Keratinocyte (primary cell): Measurements from ENCODE around the gene ADGRF5. TPM values are rescaled to one million over a fixed set of nuclear protein-coding genes. Genes with fewer than 3 reads are reported as not detected.
"Not testable (repeated sequence)": the region's sequence is repeated elsewhere in the genome, so short reads cannot be mapped to it uniquely, and the experiment has no call there.

Experiments
- DNase-seq: peaks from one replicate; pipeline ENCODE4 v3.0.0-alpha.2; 2011; ENCODE audit warnings: low read depth, missing footprints, low spot score
- FAIRE-seq: peaks from 2 replicates; lab custom pipeline; 2011; peaks lifted over from hg19 to GRCh38; lab: Jason Lieb, UNC
- H2AFZ ChIP-seq: 2 replicates; pipeline ENCODE4 v1.6.0; 2012; ENCODE audit warnings: low read length, control low read depth, inconsistent platforms; ENCODE audit not compliant: control insufficient read depth
- H3K27ac ChIP-seq: 2 replicates; pipeline ENCODE4 v1.5.1; 2011; ENCODE audit warnings: low read length; ENCODE audit not compliant: control insufficient read depth, insufficient read depth
- H3K27me3 ChIP-seq: 3 replicates; pipeline ENCODE4 v1.6.0; 2011; ENCODE audit warnings: low read length; ENCODE audit not compliant: control insufficient read depth, insufficient read depth; ENCODE audit errors: extremely low read depth
- H3K36me3 ChIP-seq, 2 experiments: 2 replicates in 1 of 2; 3 replicates in 1 of 2; pipeline ENCODE4 v1.5.1; 2011; ENCODE audit warnings: low read length in 2 of 2, mild to moderate bottlenecking in 1 of 2; ENCODE audit not compliant: control insufficient read depth in 2 of 2, insufficient read depth in 2 of 2; ENCODE audit errors: extremely low read depth in 1 of 2
- H3K4me1 ChIP-seq: 3 replicates; pipeline ENCODE4 v1.5.1; 2011; ENCODE audit warnings: low read length; ENCODE audit not compliant: control insufficient read depth, insufficient read depth; ENCODE audit errors: extremely low read depth
- H3K4me2 ChIP-seq: 3 replicates; pipeline ENCODE4 v1.6.0; 2011; ENCODE audit warnings: low read depth, low read length; ENCODE audit not compliant: control insufficient read depth, insufficient read depth; ENCODE audit errors: extremely low read depth
- H3K4me3 ChIP-seq, 3 experiments: fragments of 200-600 bp in 1 of 3; sonication (generic) in 1 of 3; 2 replicates in 2 of 3; 3 replicates in 1 of 3; pipeline ENCODE4 v1.5.1; 2011 to 2016; ENCODE audit warnings: low read length in 3 of 3, mild to moderate bottlenecking in 3 of 3, control low read depth in 2 of 3, inconsistent platforms in 1 of 3, low read depth in 1 of 3, mixed read lengths in 1 of 3, mixed run types in 1 of 3, moderate library complexity in 1 of 3; ENCODE audit not compliant: control insufficient read depth in 2 of 3, insufficient read depth in 2 of 3; ENCODE audit errors: extremely low read depth in 1 of 3
- H3K79me2 ChIP-seq: 2 replicates; pipeline ENCODE4 v1.6.0; 2012; ENCODE audit warnings: low read length; ENCODE audit not compliant: control insufficient read depth, insufficient read depth
- H3K9ac ChIP-seq: 3 replicates; pipeline ENCODE4 v1.6.0; 2011; ENCODE audit warnings: low read length; ENCODE audit not compliant: control insufficient read depth, insufficient read depth; ENCODE audit errors: extremely low read depth
- H3K9me1 ChIP-seq: 3 replicates; pipeline ENCODE4 v1.6.0; 2011; ENCODE audit warnings: low read length; ENCODE audit not compliant: control insufficient read depth, insufficient read depth; ENCODE audit errors: extremely low read depth
- H3K9me3 ChIP-seq: 2 replicates; pipeline ENCODE4 v1.5.1; 2012; ENCODE audit warnings: low read depth, low read length; ENCODE audit not compliant: control insufficient read depth
- H4K20me1 ChIP-seq: 3 replicates; pipeline ENCODE4 v1.6.0; 2011; ENCODE audit warnings: low read length; ENCODE audit not compliant: control insufficient read depth, insufficient read depth; ENCODE audit errors: extremely low read depth
- CTCF ChIP-seq, 3 experiments: IDR thresholded peaks in 1 of 3; conservative IDR thresholded peaks in 1 of 3; optimal IDR thresholded peaks in 1 of 3; 2 replicates in 2 of 3; 3 replicates in 1 of 3; pipeline versions ENCODE3 to v1.5.1; 2011; ENCODE audit warnings: low read length in 3 of 3, mild to moderate bottlenecking in 3 of 3, moderate library complexity in 2 of 3, control low read depth in 1 of 3, inconsistent platforms in 1 of 3; ENCODE audit not compliant: insufficient read depth in 2 of 3; ENCODE audit errors: extremely low read depth in 1 of 3
- EZH2 ChIP-seq: IDR thresholded peaks from one replicate; pipeline ENCODE4 v1.6.1; 2012; ENCODE audit warnings: inconsistent platforms, mild to moderate bottlenecking, low read length, moderate library complexity
- dilution Hi-C: fragments of 300-500 bp; cut with MboI; formaldehyde crosslinking; loops from one replicate; pipeline ENCODE4 v1.7.0; 2020; ENCODE audit warnings: low sequenced_read_pairs; ENCODE audit not compliant: extremely low pct_ligation_motif_present
- polyA plus RNA-seq, 5 experiments: library from polyadenylated mRNA; depleted of rRNA in 3 of 5; stranded (reverse) in 3 of 5; stranded (forward) in 1 of 5; unstranded in 1 of 5; fragments of >200 nt; gene quantifications; 1 replicate in 1 of 5; 2 replicates in 3 of 5; 3 replicates in 1 of 5; pipeline versions ENCODE4 v1.2.1 to v1.2.3, GENCODE V29; 2011 to 2012; ENCODE audit warnings: missing spikeins in 2 of 5, low read depth in 1 of 5, low replicate concordance in 1 of 5

ADGRF5 gene
- polyA plus RNA-seq, 1 donor (not counting 4 experiments of a cell fraction or from before 2014, with no cell fraction given) = not detected

- DNase-seq, H2AFZ ChIP-seq: not testable (repeated sequence)
These were observed 65.8 kb downstream of the ADGRF5 start for GRCh38 chr6:46855966-46856365.

GRCh38 chr6:46851576-46851975 lies 70.2 kb downstream of the ADGRF5 start:
- H3K36me3 ChIP-seq, H2AFZ ChIP-seq, H3K4me2 ChIP-seq, H3K27ac ChIP-seq, H3K9ac ChIP-seq, H3K4me3 ChIP-seq, FAIRE-seq, H3K79me2 ChIP-seq, dilution Hi-C loops, DNase-seq, H3K9me1 ChIP-seq, H4K20me1 ChIP-seq, H3K27me3 ChIP-seq, H3K9me3 ChIP-seq: not testable (repeated sequence)
- H3K4me1 ChIP-seq = peaks cover 12% of the 10 kb centered on the region

More at GRCh38 chr6:46855966-46856365, 65.8 kb downstream of the ADGRF5 start:
- H3K36me3 ChIP-seq, H3K79me2 ChIP-seq, H4K20me1 ChIP-seq, FAIRE-seq, H3K4me2 ChIP-seq, H3K4me1 ChIP-seq, H3K4me3 ChIP-seq, H3K9me3 ChIP-seq, H3K27ac ChIP-seq, H3K9ac ChIP-seq, H3K27me3 ChIP-seq, dilution Hi-C loops, H3K9me1 ChIP-seq: not testable (repeated sequence)
- TF ChIP-seq CTCF (optimal IDR thresholded peaks at IDR 0.05 in 1 of 3, IDR thresholded peaks at IDR 0.05 in 1 of 3, conservative IDR thresholded peaks at IDR 0.05 in 1 of 3; ENCODE audit: extremely low read depth in 1 of 3, insufficient read depth in 2 of 3, low read length in 3 of 3) = peak in 2 of 3 experiments; percentile 57 to 64

GRCh38 chr6:46850792-46851191 lies 70.9 kb downstream of the ADGRF5 start:
- no peaks in the 10 kb centered on the region for H3K36me3 ChIP-seq
- H3K9me1 ChIP-seq = no peaks in the 10 kb centered on the region
- FAIRE-seq = no peak
- TF ChIP-seq EZH2 (no peak), CTCF (optimal IDR thresholded peaks at IDR 0.05 in 1 of 3, IDR thresholded peaks at IDR 0.05 in 1 of 3, conservative IDR thresholded peaks at IDR 0.05 in 1 of 3; ENCODE audit: extremely low read depth in 1 of 3, insufficient read depth in 2 of 3, low read length in 3 of 3) (no peak)
- dilution Hi-C loops = no loop called here
- H3K4me3 ChIP-seq = no peak overlapping the region
- no peak overlapping the region for H3K27ac ChIP-seq
- no peaks in the 10 kb centered on the region for H3K79me2 ChIP-seq
- peaks cover 12% of the 10 kb centered on the region for H3K4me1 ChIP-seq
- H3K27me3 ChIP-seq = no peaks in the 10 kb centered on the region
- no peaks in the 10 kb centered on the region for H3K9me3 ChIP-seq
- no peaks in the 10 kb centered on the region for H4K20me1 ChIP-seq
- H3K4me2 ChIP-seq = no peak overlapping the region
- no peak overlapping the region for H3K9ac ChIP-seq
- no peak overlapping the region for H2AFZ ChIP-seq
- DNase-seq = no peak
